H1 (cell line): Measurements from ENCODE around the gene ATP11C. TPM values are rescaled to one million over a fixed set of nuclear protein-coding genes. Genes with fewer than 3 reads are reported as not detected.

Source experiments
- CTCF ChIA-PET: fragments of 300-600 bp; sonication (Branson Sonifier 250); formaldehyde crosslinking; loops from one replicate; lab custom pipeline; 2021; ENCODE audit not compliant: partially characterized antibody; lab: Charles Lee
- POLR2A ChIA-PET: fragments of 300-600 bp; sonication (Branson Sonifier 250); formaldehyde crosslinking; loops from one replicate; lab custom pipeline; 2021; ENCODE audit warnings: inconsistent platforms; ENCODE audit not compliant: partially characterized antibody; lab: Charles Lee
- DNase-seq, 2 experiments: peaks; one replicate each; pipeline versions ENCODE4 v3.0.0 to v3.0.0-alpha.2; 2010 to 2022; ENCODE audit warnings: low spot score in 2 of 2, low read depth in 1 of 2, mixed read lengths in 1 of 2
- FAIRE-seq: peaks from 2 replicates; lab custom pipeline; 2011; peaks lifted over from hg19 to GRCh38; lab: Jason Lieb, UNC
- H2AFZ ChIP-seq: 2 replicates; pipeline ENCODE4 v1.8.1; 2012; ENCODE audit warnings: low read length, inconsistent platforms
- H2AK5ac ChIP-seq: 2 replicates; pipeline ENCODE4 v1.6.1; 2013; ENCODE audit warnings: low read depth, low read length
- H2BK120ac ChIP-seq: replicated peaks from 2 replicates; pipeline ENCODE3; 2013; ENCODE audit warnings: low read depth, low read length, inconsistent platforms
- H2BK12ac ChIP-seq: 2 replicates; pipeline ENCODE4 v1.6.1; 2013; ENCODE audit warnings: low read depth, low read length
- H2BK15ac ChIP-seq: 2 replicates; pipeline ENCODE4 v1.6.1; 2013; ENCODE audit warnings: low read length
- H2BK20ac ChIP-seq: 2 replicates; pipeline ENCODE4 v1.6.1; 2013; ENCODE audit warnings: low read length
- H2BK5ac ChIP-seq: 2 replicates; pipeline ENCODE4 v1.6.1; 2013; ENCODE audit warnings: low read depth, low read length
- H3K14ac ChIP-seq: 2 replicates; pipeline ENCODE4 v1.6.1; 2013; ENCODE audit warnings: inconsistent platforms; ENCODE audit not compliant: insufficient read length
- H3K18ac ChIP-seq: 2 replicates; pipeline ENCODE4 v1.6.1; 2013; ENCODE audit warnings: low read length; ENCODE audit errors: extremely low read depth
- H3K23ac ChIP-seq: 2 replicates; pipeline ENCODE4 v1.6.1; 2013; ENCODE audit warnings: inconsistent platforms; ENCODE audit not compliant: insufficient read length
- H3K23me2 ChIP-seq: 2 replicates; pipeline ENCODE4 v1.6.1; 2013; ENCODE audit warnings: low read depth, low read length
- H3K27ac ChIP-seq: 2 replicates; pipeline ENCODE4 v1.6.1; 2011; ENCODE audit warnings: low read depth, low read length, inconsistent platforms
- H3K27me3 ChIP-seq, 4 experiments: replicated peaks in 1 of 4; 1 replicate in 1 of 4; 2 replicates in 3 of 4; pipeline versions ENCODE4 v1.6.1 to v1.8.1; 2011 to 2013; ENCODE audit warnings: low read length in 3 of 4, mild to moderate bottlenecking in 3 of 4, inconsistent platforms in 2 of 4, mixed read lengths in 2 of 4, moderate library complexity in 1 of 4; ENCODE audit not compliant: control insufficient read depth in 3 of 4, insufficient read depth in 3 of 4; ENCODE audit errors: extremely low read depth in 1 of 4
- H3K36me3 ChIP-seq, 4 experiments: 2 replicates each; pipeline versions ENCODE4 v1.6.1 to v1.8.1; 2011 to 2013; ENCODE audit warnings: mild to moderate bottlenecking in 4 of 4, low read length in 3 of 4, moderate library complexity in 2 of 4, control low read depth in 1 of 4, inconsistent platforms in 1 of 4; ENCODE audit not compliant: insufficient read depth in 4 of 4, control insufficient read depth in 2 of 4
- H3K4ac ChIP-seq: replicated peaks from 2 replicates; pipeline ENCODE3; 2013; ENCODE audit warnings: low read length, low read depth, mixed read lengths, inconsistent platforms; ENCODE audit not compliant: insufficient read length
- H3K4me1 ChIP-seq, 4 experiments: replicated peaks in 1 of 4; 1 replicate in 1 of 4; 2 replicates in 3 of 4; pipeline versions ENCODE4 v1.6.1 to v1.8.1; 2011 to 2013; ENCODE audit warnings: low read length in 3 of 4, inconsistent platforms in 2 of 4, mixed read lengths in 1 of 4; ENCODE audit not compliant: insufficient read depth in 4 of 4, control insufficient read depth in 3 of 4
- H3K4me2 ChIP-seq, 2 experiments: 2 replicates each; pipeline versions ENCODE4 v1.6.1 to v1.8.1; 2011 to 2013; ENCODE audit warnings: low read depth in 2 of 2, low read length in 2 of 2, control low read depth in 1 of 2, inconsistent platforms in 1 of 2, mild to moderate bottlenecking in 1 of 2; ENCODE audit not compliant: insufficient read depth in 1 of 2
- H3K4me3 ChIP-seq, 4 experiments: fragments of 200-600, 300-600 bp in 1 of 4; sonication (generic), shearing (Covaris generic), sonication (Bioruptor Twin) in 1 of 4; 2 replicates each; pipeline versions ENCODE4 v1.5.1 to v1.8.1; 2011 to 2016; ENCODE audit warnings: low read length in 4 of 4, low read depth in 3 of 4, control low read depth in 2 of 4, inconsistent platforms in 2 of 4, mild to moderate bottlenecking in 2 of 4, mixed read lengths in 1 of 4, moderate library complexity in 1 of 4; ENCODE audit not compliant: insufficient read depth in 2 of 4; ENCODE audit errors: extremely low read depth in 1 of 4
- H3K56ac ChIP-seq: replicated peaks from 2 replicates; pipeline ENCODE3; 2013; ENCODE audit warnings: low read depth, mild to moderate bottlenecking, mixed read lengths, low read length, inconsistent platforms; ENCODE audit not compliant: insufficient read length
- H3K79me1 ChIP-seq: 2 replicates; pipeline ENCODE4 v1.6.1; 2013; ENCODE audit warnings: low read depth, low read length, control low read depth
- H3K79me2 ChIP-seq, 2 experiments: 2 replicates each; pipeline versions ENCODE4 v1.6.1 to v1.8.1; 2012 to 2013; ENCODE audit warnings: low read length in 2 of 2, mild to moderate bottlenecking in 2 of 2, inconsistent platforms in 1 of 2; ENCODE audit not compliant: insufficient read depth in 2 of 2, control insufficient read depth in 1 of 2
- H3K9ac ChIP-seq, 4 experiments: replicated peaks in 1 of 4; 1 replicate in 1 of 4; 2 replicates in 3 of 4; pipeline versions ENCODE4 v1.6.1 to v1.8.1; 2011 to 2013; ENCODE audit warnings: low read depth in 3 of 4, low read length in 3 of 4, control low read depth in 2 of 4, mild to moderate bottlenecking in 2 of 4, moderate library complexity in 2 of 4, inconsistent platforms in 1 of 4; ENCODE audit errors: extremely low read depth in 1 of 4
- H3K9me3 ChIP-seq, 2 experiments: 2 replicates each; pipeline versions ENCODE4 v1.6.1 to v1.8.1; 2012 to 2013; ENCODE audit warnings: mild to moderate bottlenecking in 2 of 2, moderate library complexity in 2 of 2, control low read depth in 1 of 2, inconsistent platforms in 1 of 2, low read depth in 1 of 2, low read length in 1 of 2, mixed read lengths in 1 of 2; ENCODE audit not compliant: insufficient read depth in 2 of 2
- H4K20me1 ChIP-seq, 2 experiments: replicated peaks in 1 of 2; 2 replicates each; pipeline versions ENCODE3 to v1.8.1; 2011 to 2013; ENCODE audit warnings: inconsistent platforms in 2 of 2, low read length in 2 of 2, mild to moderate bottlenecking in 1 of 2; ENCODE audit not compliant: insufficient read depth in 2 of 2, control insufficient read depth in 1 of 2
- H4K5ac ChIP-seq: 2 replicates; pipeline ENCODE4 v1.6.1; 2013; ENCODE audit warnings: low read length, low read depth, mixed read lengths, inconsistent platforms; ENCODE audit not compliant: insufficient read length
- H4K8ac ChIP-seq: 2 replicates; pipeline ENCODE4 v1.8.0; 2013; ENCODE audit warnings: mild to moderate bottlenecking, moderate library complexity, low read length, inconsistent platforms; ENCODE audit not compliant: insufficient read depth; ENCODE audit errors: extremely low read depth
- H4K91ac ChIP-seq: replicated peaks from 2 replicates; pipeline ENCODE3; 2013; ENCODE audit warnings: low read length, mixed read lengths, inconsistent platforms; ENCODE audit not compliant: insufficient read length
- CHD1 ChIP-seq: IDR thresholded peaks from 2 replicates; pipeline ENCODE4 v1.6.1; 2012; ENCODE audit warnings: low read depth, low read length, improper control_type of control experiment
- CTBP2 ChIP-seq: IDR thresholded peaks from 2 replicates; pipeline ENCODE4 v1.7.0; 2011; ENCODE audit warnings: borderline replicate concordance, mild to moderate bottlenecking, moderate library complexity, mixed read lengths, low read length; ENCODE audit not compliant: insufficient read depth, insufficient read length
- NRF1 ChIP-seq: IDR thresholded peaks from 2 replicates; pipeline ENCODE4 v1.6.1; 2011; ENCODE audit warnings: mild to moderate bottlenecking, low read depth, low read length, improper control_type of control experiment
- WGBS, 2 experiments: shearing (Covaris generic) in 1 of 2; methylation state at CpG; one replicate each; pipeline versions ENCODE4 v1.1.6 to v1.1.7; 2013 to 2015; ENCODE audit warnings: low lambda C conversion rate in 2 of 2, mixed read lengths in 2 of 2, inconsistent platforms in 1 of 2, low coverage in 1 of 2, missing lambda C conversion rate in 1 of 2; ENCODE audit not compliant: insufficient replicate concordance in 2 of 2, insufficient coverage in 1 of 2, insufficient read length in 1 of 2; ENCODE audit errors: extremely low coverage in 1 of 2, missing lambda C conversion rate in 1 of 2; 5-methylcytosine and 5-hydroxymethylcytosine counted together
- polyA plus RNA-seq, 7 experiments: library from polyadenylated mRNA; depleted of rRNA in 3 of 7; stranded (reverse) in 5 of 7; unstranded in 2 of 7; fragments of >200 nt in 5 of 7; fragments of 200-250 nt in 2 of 7; gene quantifications; 1 replicate in 5 of 7; 2 replicates in 1 of 7; 4 replicates in 1 of 7; pipeline versions ENCODE4 v1.2.1 to v1.2.3, GENCODE V29; 2011 to 2013; ENCODE audit warnings: missing spikeins in 2 of 7, mixed read lengths in 2 of 7
- total RNA-seq: library from RNA; stranded (reverse); fragmentation: NEBNext Ultra II Directional; extraction: Animal tissue kit (Norgen Biotek cat#: 25700); gene quantifications from 2 replicates; pipeline ENCODE4 v1.2.1, GENCODE V29; 2021

ATP11C gene
- total and polyA plus RNA-seq, 2 of the 8 experiments (the other 6 are each of a cell fraction or from before 2014, with no cell fraction given): 14.7 to 52.1 TPM

DNA sequence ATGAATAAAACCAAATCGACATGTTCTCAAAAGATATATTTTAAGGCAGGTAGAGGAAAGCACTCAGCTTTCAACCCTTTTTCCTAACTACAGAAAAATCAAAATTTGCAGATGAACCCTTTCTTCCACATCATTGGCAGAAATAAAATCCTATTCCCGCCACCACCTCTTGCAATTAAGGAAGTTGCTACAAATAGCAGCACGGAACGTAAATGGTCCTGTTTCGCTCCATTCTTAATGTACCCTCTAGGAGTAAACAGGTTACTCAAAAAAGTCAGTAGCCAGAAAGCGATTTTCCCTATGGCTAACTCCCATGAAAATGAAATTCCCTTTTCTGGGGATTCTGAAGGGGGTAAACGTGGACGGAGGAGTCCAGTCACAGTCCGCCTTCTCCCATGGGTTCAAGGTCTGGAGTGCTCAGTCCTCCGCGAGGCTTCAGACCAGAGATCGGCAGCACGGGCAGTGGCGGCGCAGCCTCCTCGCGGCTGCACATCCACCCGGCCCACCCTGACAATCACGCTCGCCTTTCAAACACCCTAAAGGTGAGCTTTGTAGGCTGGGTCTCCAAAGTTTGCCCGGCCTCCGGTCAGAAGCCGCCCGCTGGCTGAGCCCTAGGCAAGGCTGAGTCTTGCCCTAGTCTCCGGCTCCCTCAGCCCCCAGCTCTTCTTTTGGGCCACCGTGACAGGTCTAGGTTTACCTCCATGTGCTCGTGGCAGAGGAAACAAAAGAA lies 1.8 kb downstream of the ATP11C start:
- Histone ChIP-seq H3K4me3 (peak overlapping the region; percentile 57 to 84 (median 71)), H3K23me2 (peaks cover 2% of the 10 kb centered on the region; the same call in 1 of the 2 replicates), H4K20me1 (peaks cover 0 to 3% of the 10 kb centered on the region in 2 experiments), H3K27ac (no peak overlapping the region), H3K79me2 (peaks cover 0 to 54% of the 10 kb centered on the region in 2 experiments; a peak in 3 of 4 replicates), H3K18ac (no peak overlapping the region), H2BK20ac (no peak overlapping the region), H4K5ac (no peak overlapping the region), H2AK5ac (no peak overlapping the region), H3K23ac (no peak overlapping the region), H3K27me3 (no peaks in the 10 kb centered on the region), H3K9me3 (no peaks in the 10 kb centered on the region), H3K79me1 (no peaks in the 10 kb centered on the region), H3K9ac (peak overlapping the region; percentile 25 to 76 (median 58); a peak in 5 of 7 replicates), H3K4me1 (peaks cover 0 to 8% (median 0%) of the 10 kb centered on the region in 4 experiments; a peak in 2 of 7 replicates), H3K36me3 (no peaks in the 10 kb centered on the region), H4K91ac (no peak overlapping the region), H2BK12ac (no peak overlapping the region), H3K56ac (peak overlapping the region; percentile 16), H2BK5ac (no peak overlapping the region), H2BK120ac (no peak overlapping the region), H3K4ac (no peak overlapping the region), H2BK15ac (no peak overlapping the region), H3K14ac (no peak overlapping the region), H2AFZ (no peak overlapping the region), H3K4me2 (peak overlapping the region; percentile 76 to 79), H4K8ac (no peak overlapping the region)
- TF ChIP-seq CHD1 (no peak), NRF1 (no peak), CTBP2 (no peak)
- DNase-seq (no peak), FAIRE-seq (peak; percentile 62)
- ChIA-PET POLR2A (interaction anchor here (1.0 to 1.6 kb wide), 5 partner anchors 14 to 728 kb away, joined by 3 to 7 read pairs (median 3); no protein-coding TSS in a partner anchor), CTCF (interaction anchor here (1.0 kb wide), 1 partner anchor 11 kb away, joined by 3 read pairs; no protein-coding TSS in a partner anchor)
- WGBS, 2 experiments: 2% methylated on average over 24 of the region's 27 CpGs; no CpG with 5 or more reads in 1 of the 2 experiments
